Keratinocyte (primary cell): ENCODE measurements around the gene RFPL3. TPM values are rescaled to one million over a fixed set of nuclear protein-coding genes. Genes with fewer than 3 reads are reported as not detected.

ENCODE experiments used
- DNase-seq: peaks from one replicate; pipeline ENCODE4 v3.0.0-alpha.2; 2011; ENCODE audit warnings: low read depth, missing footprints, low spot score
- FAIRE-seq: peaks from 2 replicates; lab custom pipeline; 2011; peaks lifted over from hg19 to GRCh38; lab: Jason Lieb, UNC
- H2AFZ ChIP-seq: 2 replicates; pipeline ENCODE4 v1.6.0; 2012; ENCODE audit warnings: low read length, control low read depth, inconsistent platforms; ENCODE audit not compliant: control insufficient read depth
- H3K27ac ChIP-seq: 2 replicates; pipeline ENCODE4 v1.5.1; 2011; ENCODE audit warnings: low read length; ENCODE audit not compliant: control insufficient read depth, insufficient read depth
- H3K27me3 ChIP-seq: 3 replicates; pipeline ENCODE4 v1.6.0; 2011; ENCODE audit warnings: low read length; ENCODE audit not compliant: control insufficient read depth, insufficient read depth; ENCODE audit errors: extremely low read depth
- H3K36me3 ChIP-seq, 2 experiments: 2 replicates in 1 of 2; 3 replicates in 1 of 2; pipeline ENCODE4 v1.5.1; 2011; ENCODE audit warnings: low read length in 2 of 2, mild to moderate bottlenecking in 1 of 2; ENCODE audit not compliant: control insufficient read depth in 2 of 2, insufficient read depth in 2 of 2; ENCODE audit errors: extremely low read depth in 1 of 2
- H3K4me1 ChIP-seq: 3 replicates; pipeline ENCODE4 v1.5.1; 2011; ENCODE audit warnings: low read length; ENCODE audit not compliant: control insufficient read depth, insufficient read depth; ENCODE audit errors: extremely low read depth
- H3K4me2 ChIP-seq: 3 replicates; pipeline ENCODE4 v1.6.0; 2011; ENCODE audit warnings: low read depth, low read length; ENCODE audit not compliant: control insufficient read depth, insufficient read depth; ENCODE audit errors: extremely low read depth
- H3K4me3 ChIP-seq, 3 experiments: fragments of 200-600 bp in 1 of 3; sonication (generic) in 1 of 3; 2 replicates in 2 of 3; 3 replicates in 1 of 3; pipeline ENCODE4 v1.5.1; 2011 to 2016; ENCODE audit warnings: low read length in 3 of 3, mild to moderate bottlenecking in 3 of 3, control low read depth in 2 of 3, inconsistent platforms in 1 of 3, low read depth in 1 of 3, mixed read lengths in 1 of 3, mixed run types in 1 of 3, moderate library complexity in 1 of 3; ENCODE audit not compliant: control insufficient read depth in 2 of 3, insufficient read depth in 2 of 3; ENCODE audit errors: extremely low read depth in 1 of 3
- H3K79me2 ChIP-seq: 2 replicates; pipeline ENCODE4 v1.6.0; 2012; ENCODE audit warnings: low read length; ENCODE audit not compliant: control insufficient read depth, insufficient read depth
- H3K9ac ChIP-seq: 3 replicates; pipeline ENCODE4 v1.6.0; 2011; ENCODE audit warnings: low read length; ENCODE audit not compliant: control insufficient read depth, insufficient read depth; ENCODE audit errors: extremely low read depth
- H3K9me1 ChIP-seq: 3 replicates; pipeline ENCODE4 v1.6.0; 2011; ENCODE audit warnings: low read length; ENCODE audit not compliant: control insufficient read depth, insufficient read depth; ENCODE audit errors: extremely low read depth
- H3K9me3 ChIP-seq: 2 replicates; pipeline ENCODE4 v1.5.1; 2012; ENCODE audit warnings: low read depth, low read length; ENCODE audit not compliant: control insufficient read depth
- H4K20me1 ChIP-seq: 3 replicates; pipeline ENCODE4 v1.6.0; 2011; ENCODE audit warnings: low read length; ENCODE audit not compliant: control insufficient read depth, insufficient read depth; ENCODE audit errors: extremely low read depth
- EZH2 ChIP-seq: IDR thresholded peaks from one replicate; pipeline ENCODE4 v1.6.1; 2012; ENCODE audit warnings: inconsistent platforms, mild to moderate bottlenecking, low read length, moderate library complexity
- dilution Hi-C: fragments of 300-500 bp; cut with MboI; formaldehyde crosslinking; loops from one replicate; pipeline ENCODE4 v1.7.0; 2020; ENCODE audit warnings: low sequenced_read_pairs; ENCODE audit not compliant: extremely low pct_ligation_motif_present
- polyA plus RNA-seq, 5 experiments: library from polyadenylated mRNA; depleted of rRNA in 3 of 5; stranded (reverse) in 3 of 5; stranded (forward) in 1 of 5; unstranded in 1 of 5; fragments of >200 nt; gene quantifications; 1 replicate in 1 of 5; 2 replicates in 3 of 5; 3 replicates in 1 of 5; pipeline versions ENCODE4 v1.2.1 to v1.2.3, GENCODE V29; 2011 to 2012; ENCODE audit warnings: missing spikeins in 2 of 5, low read depth in 1 of 5, low replicate concordance in 1 of 5
- TF ChIP-seq, protein P1 (sequence below), 3 experiments: IDR thresholded peaks in 1 of 3; conservative IDR thresholded peaks in 1 of 3; optimal IDR thresholded peaks in 1 of 3; 2 replicates in 2 of 3; 3 replicates in 1 of 3; pipeline versions ENCODE3 to v1.5.1; 2011; ENCODE audit warnings: low read length in 3 of 3, mild to moderate bottlenecking in 3 of 3, moderate library complexity in 2 of 3, control low read depth in 1 of 3, inconsistent platforms in 1 of 3; ENCODE audit not compliant: insufficient read depth in 2 of 3; ENCODE audit errors: extremely low read depth in 1 of 3

The RFPL3 gene
- polyA plus RNA-seq, 1 donor (not counting 4 experiments of a cell fraction or from before 2014, with no cell fraction given): not detected

DNA sequence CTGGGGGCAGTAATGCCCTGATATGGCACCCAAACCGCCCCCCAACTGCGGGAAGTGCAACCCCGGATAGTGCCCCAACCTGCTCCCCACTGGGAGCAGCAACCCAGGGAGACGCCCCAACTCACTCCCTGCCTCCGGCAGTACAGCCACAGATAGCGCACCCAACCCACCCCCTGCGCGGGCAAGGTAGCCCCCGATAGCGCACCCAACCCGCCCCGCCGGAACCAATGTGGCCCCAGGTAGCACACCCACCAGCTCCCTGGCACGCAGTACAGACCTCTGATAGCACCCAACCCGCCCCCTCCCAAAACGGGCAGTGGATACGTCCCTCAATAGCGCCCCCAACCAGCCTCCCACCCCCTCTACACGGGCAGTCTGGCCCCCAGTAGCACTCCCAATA, 3.8 kb upstream of the RFPL3 start:
- Histone ChIP-seq H4K20me1 (no peaks in the 10 kb centered on the region), H3K9ac (no peak overlapping the region), H2AFZ (no peak overlapping the region), H3K27ac (no peak overlapping the region), H3K27me3 (no peaks in the 10 kb centered on the region), H3K4me1 (no peaks in the 10 kb centered on the region), H3K9me1 (no peaks in the 10 kb centered on the region), H3K4me3 (no peak overlapping the region), H3K9me3 (no peaks in the 10 kb centered on the region), H3K79me2 (no peaks in the 10 kb centered on the region), H3K4me2 (no peak overlapping the region), H3K36me3 (no peaks in the 10 kb centered on the region)
- DNase-seq (no peak), FAIRE-seq (no peak)
- no peak for TF ChIP-seq EZH2
- TF ChIP-seq, protein P1, sequence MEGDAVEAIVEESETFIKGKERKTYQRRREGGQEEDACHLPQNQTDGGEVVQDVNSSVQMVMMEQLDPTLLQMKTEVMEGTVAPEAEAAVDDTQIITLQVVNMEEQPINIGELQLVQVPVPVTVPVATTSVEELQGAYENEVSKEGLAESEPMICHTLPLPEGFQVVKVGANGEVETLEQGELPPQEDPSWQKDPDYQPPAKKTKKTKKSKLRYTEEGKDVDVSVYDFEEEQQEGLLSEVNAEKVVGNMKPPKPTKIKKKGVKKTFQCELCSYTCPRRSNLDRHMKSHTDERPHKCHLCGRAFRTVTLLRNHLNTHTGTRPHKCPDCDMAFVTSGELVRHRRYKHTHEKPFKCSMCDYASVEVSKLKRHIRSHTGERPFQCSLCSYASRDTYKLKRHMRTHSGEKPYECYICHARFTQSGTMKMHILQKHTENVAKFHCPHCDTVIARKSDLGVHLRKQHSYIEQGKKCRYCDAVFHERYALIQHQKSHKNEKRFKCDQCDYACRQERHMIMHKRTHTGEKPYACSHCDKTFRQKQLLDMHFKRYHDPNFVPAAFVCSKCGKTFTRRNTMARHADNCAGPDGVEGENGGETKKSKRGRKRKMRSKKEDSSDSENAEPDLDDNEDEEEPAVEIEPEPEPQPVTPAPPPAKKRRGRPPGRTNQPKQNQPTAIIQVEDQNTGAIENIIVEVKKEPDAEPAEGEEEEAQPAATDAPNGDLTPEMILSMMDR (optimal IDR thresholded peaks at IDR 0.05 in 1 of 3, IDR thresholded peaks at IDR 0.05 in 1 of 3, conservative IDR thresholded peaks at IDR 0.05 in 1 of 3; ENCODE audit: extremely low read depth in 1 of 3, insufficient read depth in 2 of 3, low read length in 3 of 3): no peak
- dilution Hi-C loops: no loop called here

DNA sequence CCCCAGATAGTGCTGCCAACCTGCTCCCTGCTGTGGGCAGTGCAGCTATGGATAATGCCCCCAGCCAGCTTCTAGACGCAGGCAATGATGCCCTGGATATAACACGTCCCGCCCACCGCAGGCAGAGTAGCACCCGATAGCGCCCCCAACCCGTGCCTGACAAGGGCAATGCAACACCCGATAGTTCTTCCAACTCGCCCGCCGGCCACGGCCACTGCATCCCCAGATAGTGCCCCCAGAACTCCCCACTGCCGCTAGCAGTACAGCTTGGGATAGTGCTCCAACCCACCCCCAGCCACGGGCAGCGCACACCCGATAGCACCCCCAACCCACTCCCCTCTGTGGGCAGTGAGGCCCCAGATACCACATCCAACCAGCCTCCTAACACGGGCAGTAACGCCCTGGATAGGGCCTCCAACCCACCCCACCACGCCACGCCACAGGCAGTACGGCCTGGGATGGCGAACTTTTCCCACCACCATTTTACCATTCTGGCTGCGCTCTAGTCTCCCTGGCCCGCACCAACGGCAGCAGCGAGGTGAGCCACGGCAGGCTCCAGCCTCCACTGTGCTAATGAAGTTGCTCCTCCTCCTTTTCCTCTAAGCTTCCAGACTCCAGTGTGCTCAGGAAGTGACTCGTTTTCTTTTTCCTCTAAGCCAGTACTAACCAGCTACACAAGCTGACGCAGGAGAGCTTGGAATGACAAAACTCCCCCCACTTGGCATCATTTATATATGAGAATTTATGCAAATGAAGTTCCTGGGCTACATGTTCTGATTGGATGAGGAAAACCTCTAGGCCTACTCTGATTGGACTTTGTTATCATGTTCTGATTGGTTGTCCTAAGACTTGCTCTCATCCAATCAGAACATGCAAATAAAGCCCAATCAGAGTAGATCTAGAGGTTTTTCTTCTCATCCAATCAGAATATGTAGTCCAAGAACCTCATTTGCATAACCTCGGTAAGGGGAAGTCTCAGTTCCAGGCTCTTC, 3.0 kb upstream of the RFPL3 start:
- Histone ChIP-seq H3K9ac (no peak overlapping the region), H4K20me1 (no peaks in the 10 kb centered on the region), H3K4me2 (no peak overlapping the region), H3K36me3 (no peaks in the 10 kb centered on the region), H3K4me3 (no peak overlapping the region), H3K9me3 (no peaks in the 10 kb centered on the region), H2AFZ (no peak overlapping the region), H3K27ac (no peak overlapping the region), H3K9me1 (no peaks in the 10 kb centered on the region), H3K4me1 (no peaks in the 10 kb centered on the region), H3K79me2 (no peaks in the 10 kb centered on the region), H3K27me3 (no peaks in the 10 kb centered on the region)
- DNase-seq: no peak
- dilution Hi-C loops: no loop called here
- TF ChIP-seq, protein P1 (optimal IDR thresholded peaks at IDR 0.05 in 1 of 3, IDR thresholded peaks at IDR 0.05 in 1 of 3, conservative IDR thresholded peaks at IDR 0.05 in 1 of 3; ENCODE audit: extremely low read depth in 1 of 3, insufficient read depth in 2 of 3, low read length in 3 of 3): no peak
- TF ChIP-seq EZH2: no peak
- no peak for FAIRE-seq
